ENCODE results near the gene CCDC91. TPM values are rescaled to one million over a fixed set of nuclear protein-coding genes. Genes with fewer than 3 reads are reported as not detected.

CCDC91 gene
- total RNA-seq, 1 donor from 2014 or later: 48.5 TPM

- intact Hi-C loops (cut with DNase I): no loop called here
- no peak for DNase-seq (ENCODE audit: low spot score)
These were observed 362.2 kb downstream of the CCDC91 start for GRCh38 chr12:28552251-28552970.

GRCh38 chr12:28555748-28556147 lies 365.5 kb downstream of the CCDC91 start:
- DNase-seq (ENCODE audit: low spot score): no peak

GRCh38 chr12:28558250-28558649 lies 368.0 kb downstream of the CCDC91 start:
- intact Hi-C loops (cut with DNase I): no loop called here

More at GRCh38 chr12:28555748-28556147, 365.5 kb downstream of the CCDC91 start:
- intact Hi-C loops (cut with DNase I): no loop called here

DNA sequence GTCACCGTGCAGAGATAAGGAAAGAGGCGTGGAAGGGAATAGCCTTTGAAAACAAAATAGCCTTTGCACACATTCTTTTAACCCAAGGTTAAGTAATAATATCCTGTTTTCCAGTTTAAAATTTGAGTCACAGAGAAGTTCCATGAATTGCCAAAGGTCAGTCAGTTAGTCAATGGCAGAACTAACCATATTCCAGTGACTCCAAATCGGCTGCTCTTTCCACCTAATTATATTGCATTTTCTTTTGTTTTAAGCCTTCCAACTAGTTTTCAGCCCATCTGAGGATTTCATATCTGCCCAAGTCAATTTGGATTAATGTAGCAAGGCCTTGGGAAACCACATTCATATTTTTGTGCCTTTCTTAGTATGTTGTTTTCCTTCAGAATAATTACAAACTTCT lies 373.0 kb downstream of the CCDC91 start:
- no peak for DNase-seq (ENCODE audit: low spot score)
- intact Hi-C loops (cut with DNase I): no loop called here

More at GRCh38 chr12:28558250-28558649, 368.0 kb downstream of the CCDC91 start:
- DNase-seq (ENCODE audit: low spot score): no peak

- intact Hi-C loops (cut with DNase I): no loop called here
- DNase-seq (ENCODE audit: low spot score): no peak
These were observed 373.7 kb downstream of the CCDC91 start for GRCh38 chr12:28563936-28564335.

- intact Hi-C loops (cut with DNase I): no loop called here
- DNase-seq (ENCODE audit: low spot score): no peak
These were observed 377.9 kb downstream of the CCDC91 start for GRCh38 chr12:28568118-28568517.

DNA sequence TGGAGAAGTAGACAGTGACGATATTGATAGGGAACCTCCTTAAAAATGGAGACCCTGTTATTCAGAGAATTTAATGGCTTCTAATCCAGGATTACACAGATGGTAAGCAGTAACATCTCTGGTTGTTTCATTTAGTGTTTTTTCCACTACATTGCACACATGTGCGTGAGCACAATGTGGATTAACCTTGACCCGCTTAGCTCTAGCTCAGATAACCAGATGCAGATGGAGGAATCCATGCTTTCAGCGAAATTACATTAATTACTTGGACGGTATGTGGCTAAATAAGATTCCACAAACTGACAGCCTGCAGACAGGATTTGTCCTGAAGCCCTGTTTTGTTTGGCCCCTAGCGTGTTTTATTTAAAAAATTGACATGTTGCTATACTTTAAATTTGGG lies 378.4 kb downstream of the CCDC91 start:
- no peak for DNase-seq (ENCODE audit: low spot score)
- intact Hi-C loops (cut with DNase I): no loop called here

DNA sequence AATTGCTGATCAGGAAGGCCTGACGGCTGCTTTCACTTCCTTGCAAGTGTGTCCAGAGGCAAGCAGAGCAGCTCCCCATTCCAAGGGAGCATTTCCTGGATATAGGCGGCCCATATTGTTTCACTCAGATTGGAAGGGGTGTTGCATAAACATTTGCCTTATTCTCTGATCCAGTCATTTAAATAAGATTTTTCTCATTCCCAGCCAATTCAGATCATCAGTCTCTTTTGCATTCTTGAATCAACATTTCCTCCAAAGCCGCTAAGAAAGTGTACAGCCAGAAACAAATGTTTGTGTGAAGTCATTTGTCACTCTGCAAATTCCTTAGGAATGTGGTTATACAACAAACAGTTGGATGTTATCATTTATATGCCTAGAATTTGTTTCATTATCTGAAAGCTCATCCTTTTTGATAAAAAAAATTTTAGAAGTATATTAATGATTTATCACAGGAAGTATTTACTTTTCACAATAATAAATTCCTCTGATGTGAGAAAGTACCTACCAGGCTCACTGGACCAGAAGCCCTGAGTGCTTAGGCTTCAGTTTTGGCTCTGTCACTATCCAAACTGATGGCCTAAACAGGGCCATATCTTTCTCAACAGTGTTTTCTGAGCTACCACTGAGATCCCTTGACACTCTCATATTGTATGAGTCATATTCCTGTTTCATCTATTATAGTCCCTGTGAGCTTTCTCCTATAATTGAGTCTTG lies 379.6 kb downstream of the CCDC91 start:
- DNase-seq (ENCODE audit: low spot score): no peak
- intact Hi-C loops (cut with DNase I): no loop called here

- intact Hi-C loops (cut with DNase I): no loop called here
These were observed 380.6 kb downstream of the CCDC91 start for GRCh38 chr12:28570811-28571210.

GRCh38 chr12:28574746-28575592 lies 384.7 kb downstream of the CCDC91 start:
- DNase-seq (ENCODE audit: low spot score): no peak
- intact Hi-C loops (cut with DNase I): no loop called here

More at GRCh38 chr12:28570811-28571210, 380.6 kb downstream of the CCDC91 start:
- DNase-seq (ENCODE audit: low spot score): no peak

- no peak for DNase-seq (ENCODE audit: low spot score)
- intact Hi-C loops (cut with DNase I): no loop called here
These were observed 385.4 kb downstream of the CCDC91 start for GRCh38 chr12:28575593-28576205.

- intact Hi-C loops (cut with DNase I): no loop called here
- DNase-seq (ENCODE audit: low spot score): no peak
These were observed 388.1 kb downstream of the CCDC91 start for GRCh38 chr12:28578361-28578760.

DNA sequence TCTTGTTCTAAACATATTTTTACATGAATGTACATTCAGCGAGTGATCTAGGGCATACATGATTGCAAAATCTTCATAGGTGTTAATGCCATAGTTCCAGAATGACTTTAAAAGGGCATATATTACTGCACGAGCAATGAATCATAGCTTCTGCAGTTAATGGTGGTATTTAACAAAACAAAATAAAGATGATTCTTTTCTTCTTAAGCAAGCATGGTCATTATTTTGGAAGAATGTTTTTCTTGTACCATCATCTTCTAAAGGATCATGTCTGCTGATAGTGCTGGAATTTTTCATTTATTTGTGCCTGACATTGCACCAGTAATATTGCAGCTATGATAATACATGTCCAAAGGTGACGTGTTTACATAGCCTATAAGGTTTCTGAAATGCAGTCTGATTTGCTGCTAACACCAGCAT lies 388.6 kb downstream of the CCDC91 start:
- DNase-seq (ENCODE audit: low spot score): no peak
- intact Hi-C loops (cut with DNase I): no loop called here

- intact Hi-C loops (cut with DNase I): no loop called here
- no peak for DNase-seq (ENCODE audit: low spot score)
These were observed 392.6 kb downstream of the CCDC91 start for GRCh38 chr12:28582672-28583376.

GRCh38 chr12:28583701-28584261 lies 393.5 kb downstream of the CCDC91 start:
- intact Hi-C loops (cut with DNase I): no loop called here
- no peak for DNase-seq (ENCODE audit: low spot score)

DNA sequence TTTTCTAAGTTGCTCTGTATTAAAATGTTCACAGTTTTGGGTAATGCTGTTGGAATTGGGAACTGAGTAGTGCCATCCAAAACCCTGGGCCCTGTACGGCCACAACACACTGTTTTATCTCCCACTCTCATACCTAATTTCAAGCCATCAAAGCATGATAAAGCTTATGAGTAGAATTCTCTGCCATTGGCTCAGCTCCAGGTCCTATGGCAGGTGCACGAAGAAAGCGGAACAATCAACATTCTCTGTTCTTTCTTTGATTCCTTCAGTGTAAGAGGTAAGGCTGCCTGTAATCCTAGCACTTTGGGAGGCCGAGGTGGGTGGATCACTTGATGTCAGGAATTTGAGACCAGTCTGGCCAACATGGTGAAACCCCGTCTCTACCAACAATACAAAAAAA lies 394.9 kb downstream of the CCDC91 start:
- intact Hi-C loops (cut with DNase I): no loop called here
- DNase-seq (ENCODE audit: low spot score): no peak

GRCh38 chr12:28586481-28586880 lies 396.2 kb downstream of the CCDC91 start:
- intact Hi-C loops (cut with DNase I): no loop called here
- DNase-seq (ENCODE audit: low spot score): no peak

GRCh38 chr12:28591831-28592230 lies 401.6 kb downstream of the CCDC91 start:
- intact Hi-C loops (cut with DNase I): no loop called here
- no peak for DNase-seq (ENCODE audit: low spot score)
